Fibroblast of skin of right biceps (primary cell): ENCODE measurements around the gene DPP10.
"Not testable (repeated sequence)": the region's sequence is repeated elsewhere in the genome, so short reads cannot be mapped to it uniquely, and the experiment has no call there.

Experiments
- DNase-seq: peaks from one replicate; pipeline ENCODE4 v3.0.0-alpha.2; 2013

Gene DPP10

GRCh38 chr2:114729026-114729425, 286.6 kb downstream of the DPP10 start:
- DNase-seq = no peak

DNA sequence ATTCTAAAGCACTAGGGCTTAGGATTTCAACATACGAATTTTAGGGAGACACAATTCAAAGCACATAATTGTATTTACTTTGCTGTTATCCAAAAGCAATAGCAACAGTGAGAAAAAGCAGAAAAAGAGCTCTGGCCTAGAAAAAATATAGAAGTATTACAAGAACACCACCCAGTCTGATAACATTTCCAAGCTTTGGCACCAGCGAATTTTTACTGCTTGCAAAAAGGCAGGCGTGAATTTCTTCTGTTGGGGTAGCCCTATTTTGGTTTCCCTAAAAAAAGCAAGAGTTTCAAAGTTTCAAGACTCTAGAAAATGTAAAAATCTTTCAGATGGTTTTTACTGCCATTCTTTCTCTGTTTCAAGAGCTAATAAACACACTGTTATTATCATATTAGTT, 292.7 kb downstream of the DPP10 start:
- no peak for DNase-seq

- DNase-seq = no peak
These were observed 299.8 kb downstream of the DPP10 start for GRCh38 chr2:114742245-114742644.

- DNase-seq = no peak
These were observed 303.3 kb downstream of the DPP10 start for GRCh38 chr2:114745700-114746099.

- not testable (repeated sequence) for DNase-seq
These were observed 305.7 kb downstream of the DPP10 start for GRCh38 chr2:114748175-114748574.

DNA sequence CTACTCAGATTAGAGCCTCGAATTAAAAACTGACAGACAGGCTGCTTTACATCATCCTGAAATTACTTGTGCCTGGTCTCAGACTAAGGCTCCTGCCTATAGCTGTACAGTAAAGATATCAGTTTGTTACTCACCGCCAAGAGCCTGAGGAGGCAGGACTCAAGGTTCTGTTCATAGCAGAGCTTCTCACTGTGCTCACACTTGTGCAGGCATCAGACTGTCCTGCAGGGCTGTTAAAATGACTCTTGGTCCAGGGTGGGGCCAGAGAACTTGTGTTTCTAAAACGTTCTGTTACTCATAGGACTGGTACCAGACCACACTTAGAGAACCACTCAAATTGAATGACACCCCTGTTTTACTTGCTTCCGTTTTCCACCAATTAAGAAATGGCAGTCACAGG, 310.0 kb downstream of the DPP10 start:
- DNase-seq = no peak

- no peak for DNase-seq
These were observed 310.7 kb downstream of the DPP10 start for GRCh38 chr2:114753145-114753544.

DNA sequence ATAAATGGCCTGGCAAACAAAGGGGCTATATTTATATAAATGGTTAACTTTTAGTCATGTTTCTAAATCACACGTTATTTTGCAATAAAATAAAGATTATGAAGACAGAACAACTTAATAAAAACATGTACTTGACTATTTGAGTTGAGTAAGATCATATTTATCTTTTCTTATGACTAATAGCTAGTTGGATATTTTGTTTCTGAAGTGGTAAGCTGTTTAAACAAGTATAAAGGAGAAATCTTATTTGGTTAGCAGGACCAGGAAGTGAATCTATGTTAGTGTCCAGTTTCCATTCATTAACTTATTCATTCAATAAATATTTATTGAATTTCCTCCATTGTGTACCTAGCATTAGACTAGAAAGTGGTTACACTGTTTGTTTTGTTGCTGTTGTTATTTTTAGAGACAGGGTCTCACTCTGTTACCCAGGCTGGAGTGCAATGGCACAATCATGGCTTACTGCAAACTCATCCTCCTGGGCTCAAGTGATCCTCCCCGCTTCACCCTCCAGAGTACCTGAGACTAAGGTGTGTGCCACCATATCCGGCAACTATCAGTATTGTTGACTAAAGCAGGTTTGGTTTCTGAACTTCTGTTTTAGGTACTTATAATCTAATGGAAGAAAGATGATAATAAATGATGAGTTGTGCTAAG, 312.6 kb downstream of the DPP10 start:
- no peak for DNase-seq

GRCh38 chr2:114762376-114762775, 319.9 kb downstream of the DPP10 start:
- no peak for DNase-seq

DNA sequence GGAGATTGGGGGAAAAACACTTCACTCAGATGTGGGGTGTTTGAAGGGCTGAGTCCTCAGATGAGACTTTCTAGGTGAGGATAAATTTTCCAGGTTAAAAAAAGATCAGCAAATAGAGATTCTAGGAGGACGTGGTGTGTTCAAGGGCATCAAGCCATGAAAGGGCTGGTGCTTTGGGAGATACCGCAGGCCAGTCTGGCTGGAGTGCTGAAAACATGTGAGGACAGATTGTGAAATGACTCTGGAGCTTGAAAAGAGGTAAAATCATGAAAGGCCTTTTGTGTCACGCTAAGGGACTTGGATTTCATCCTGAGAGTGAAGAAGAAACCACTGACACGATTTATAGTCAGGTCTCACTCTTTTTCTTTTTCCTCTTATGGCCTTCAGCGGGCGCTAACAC, 320.5 kb downstream of the DPP10 start:
- DNase-seq = no peak

DNA sequence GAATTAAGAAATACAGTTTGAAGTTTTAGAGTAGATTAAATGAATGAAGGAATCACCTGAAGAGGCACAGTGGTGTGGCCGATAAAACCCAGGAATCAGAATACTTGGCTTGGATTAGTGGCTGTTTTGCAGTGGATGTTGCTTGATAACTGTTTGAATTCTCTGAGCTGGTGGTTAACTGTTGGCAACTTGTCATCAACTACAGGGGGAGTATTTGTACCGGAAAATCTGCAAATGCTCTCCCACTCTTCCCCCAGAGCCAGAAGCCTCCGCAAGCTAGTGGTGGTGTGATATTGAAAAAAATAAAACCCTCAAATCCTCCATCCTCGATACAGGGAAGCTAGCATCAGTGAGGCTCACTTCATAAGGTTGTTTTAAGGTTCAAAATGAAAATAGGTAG, 326.7 kb downstream of the DPP10 start:
- no peak for DNase-seq

GRCh38 chr2:114769991-114770390, 327.6 kb downstream of the DPP10 start:
- DNase-seq = no peak

- DNase-seq = no peak
These were observed 341.6 kb downstream of the DPP10 start for GRCh38 chr2:114784046-114784445.

DNA sequence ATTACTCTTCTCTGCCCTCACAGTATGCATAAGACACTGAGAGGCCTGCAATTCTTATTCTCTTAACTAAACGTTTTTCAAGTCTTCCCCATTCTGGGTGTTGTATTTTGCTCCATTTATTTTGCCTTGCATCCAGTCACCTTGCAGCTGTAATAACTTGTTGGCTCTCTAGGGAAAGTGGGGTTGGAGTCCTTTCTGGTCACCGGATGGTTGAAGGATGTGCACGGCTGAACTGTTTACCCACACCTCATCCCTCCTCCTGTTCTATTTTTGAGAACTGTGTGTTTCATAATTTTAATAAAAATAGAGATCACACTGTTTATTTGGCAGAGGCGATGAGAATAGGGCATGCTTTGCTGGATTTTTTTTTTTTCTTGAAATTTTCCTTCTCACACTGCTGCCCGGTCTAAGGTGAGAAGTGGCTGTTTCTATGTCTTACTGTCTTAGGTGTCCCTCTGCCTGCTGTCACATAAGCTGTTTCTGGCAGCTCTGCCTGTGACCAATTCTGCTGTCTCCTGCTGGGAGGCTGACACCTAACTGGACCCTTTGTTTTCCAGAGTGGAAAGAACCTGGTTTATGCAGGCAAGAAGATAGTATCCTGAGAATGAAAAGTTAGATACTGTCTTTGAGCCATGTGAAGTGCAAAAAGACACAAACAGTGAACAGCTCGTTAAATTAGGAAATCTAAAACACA, 342.6 kb downstream of the DPP10 start:
- DNase-seq = no peak

- DNase-seq = no peak
These were observed 344.5 kb downstream of the DPP10 start for GRCh38 chr2:114786901-114787300.

- DNase-seq = no peak
These were observed 345.0 kb downstream of the DPP10 start for GRCh38 chr2:114787486-114787885.

- DNase-seq = no peak
These were observed 347.5 kb downstream of the DPP10 start for GRCh38 chr2:114789989-114790388.

- DNase-seq = no peak
These were observed 355.1 kb downstream of the DPP10 start for GRCh38 chr2:114797540-114797939.

- DNase-seq = no peak
These were observed 355.5 kb downstream of the DPP10 start for GRCh38 chr2:114797942-114798341.

- no peak for DNase-seq
These were observed 357.9 kb downstream of the DPP10 start for GRCh38 chr2:114800371-114800770.

GRCh38 chr2:114805195-114805594, 362.8 kb downstream of the DPP10 start:
- no peak for DNase-seq

DNA sequence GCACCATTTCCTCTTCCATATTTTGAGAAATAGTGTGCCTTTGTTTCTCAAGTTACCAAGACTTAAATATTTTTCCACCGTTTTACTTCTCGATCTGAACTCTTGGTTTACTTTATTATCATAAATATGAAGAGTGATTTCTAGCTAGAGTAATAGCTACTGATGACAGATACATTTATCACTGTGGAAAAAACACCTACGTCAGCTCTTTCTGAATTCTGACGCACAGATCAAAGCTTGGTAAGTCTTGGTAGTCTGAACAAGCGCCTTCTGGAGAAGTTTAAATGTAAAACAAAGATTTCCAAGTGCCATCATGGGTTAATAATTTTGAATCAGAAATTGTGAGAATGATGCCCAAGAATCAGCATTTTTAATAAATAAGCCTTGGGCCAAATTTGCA, 367.7 kb downstream of the DPP10 start:
- DNase-seq = no peak

GRCh38 chr2:114812261-114812660, 369.8 kb downstream of the DPP10 start:
- no peak for DNase-seq

DNA sequence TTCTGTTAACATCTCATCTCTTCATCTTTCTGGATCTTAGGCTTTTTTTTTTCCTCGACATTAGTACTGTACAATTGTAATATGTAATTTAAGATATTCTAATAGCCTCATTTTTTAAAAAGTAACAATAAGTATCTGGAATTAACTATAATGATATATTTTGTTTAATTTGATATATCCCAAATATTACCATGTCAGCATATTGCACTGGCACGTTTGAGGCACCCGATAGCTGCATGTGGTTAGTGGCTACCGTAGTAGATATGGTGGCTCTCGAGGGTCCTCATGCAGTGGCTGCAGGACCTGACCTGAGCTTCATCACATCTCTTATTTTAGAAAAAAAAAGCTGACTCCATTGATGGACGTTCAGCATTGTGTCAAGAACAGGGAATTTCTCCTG, 371.9 kb downstream of the DPP10 start:
- no peak for DNase-seq

GRCh38 chr2:114821055-114821454, 378.6 kb downstream of the DPP10 start:
- DNase-seq = no peak
